ENCODE results near the gene SLCO4A1. TPM values are rescaled to one million over a fixed set of nuclear protein-coding genes. Genes with fewer than 3 reads are reported as not detected.

Gene SLCO4A1
- total and polyA plus RNA-seq, 12 donors = 1.5 to 52.7 (median 6.8) TPM

GRCh38 chr20:62710886-62711702 is 68.8 kb downstream of the SLCO4A1 start:
- 65 to 74% methylated on average over 23 of the region's 23 CpGs for WGBS, 2 donors
- Histone ChIP-seq H3K4me3 (no peak overlapping the region), H3K9me3 (no peaks in the 10 kb centered on the region), H3K36me3 (no peaks in the 10 kb centered on the region), H3K4me1 (peaks cover 0 to 22% (median 0%) of the 10 kb centered on the region in 9 donors), H3K27ac (no peak overlapping the region), H3K27me3 (peaks cover 33 to 63% (median 49%) of the 10 kb centered on the region in 7 donors)
- ATAC-seq (no peak), DNase-seq (peak in 1 of 2 donors; percentile 11)
- no peak for TF ChIP-seq CTCF (IDR thresholded peaks at IDR 0.05)
- intact Hi-C loops (cut with DNase I) = no loop called here

- peaks cover 33 to 59% (median 49%) of the 10 kb centered on the region in 7 donors for H3K27me3 ChIP-seq
- intact Hi-C loops (cut with DNase I) = no loop called here
- WGBS, 2 donors = 54 to 59% methylated on average over 23 of the region's 23 CpGs
- no peak for DNase-seq
- no peaks in the 10 kb centered on the region for H3K9me3 ChIP-seq
- TF ChIP-seq CTCF (IDR thresholded peaks at IDR 0.05) = no peak
- H3K4me3 ChIP-seq = no peak overlapping the region
- H3K27ac ChIP-seq = no peak overlapping the region
- no peaks in the 10 kb centered on the region for H3K36me3 ChIP-seq
- ATAC-seq = no peak
- H3K4me1 ChIP-seq = peaks cover 0 to 22% (median 0%) of the 10 kb centered on the region in 9 donors
Observed at GRCh38 chr20:62711703-62712101, 69.4 kb downstream of the SLCO4A1 start.

DNA sequence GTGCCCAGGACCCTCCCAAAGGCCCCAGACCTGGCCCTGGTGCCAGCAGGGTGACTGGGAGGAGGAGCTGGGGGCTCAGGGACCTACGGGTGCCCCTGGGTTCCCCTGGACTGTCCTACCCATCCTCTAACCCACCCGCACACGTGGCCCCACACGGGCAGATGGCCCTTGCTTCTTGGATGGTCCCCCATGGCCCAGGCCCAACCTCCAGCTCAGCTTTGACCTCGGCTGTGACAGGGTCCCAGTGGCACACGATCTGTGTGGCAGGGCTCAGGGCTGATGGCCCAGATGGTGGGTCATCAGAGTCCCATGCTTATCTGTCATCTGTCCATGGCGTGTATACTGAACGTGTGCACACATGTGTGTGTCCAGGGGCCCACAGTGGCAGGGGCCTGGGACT is 70.3 kb downstream of the SLCO4A1 start:
- TF ChIP-seq CTCF (IDR thresholded peaks at IDR 0.05) = no peak
- WGBS, 2 donors = 81 to 85% methylated on average over 8 of the region's 8 CpGs
- Histone ChIP-seq H3K4me1 (peaks cover 0 to 22% (median 0%) of the 10 kb centered on the region in 9 donors), H3K27me3 (peaks cover 31 to 56% (median 41%) of the 10 kb centered on the region in 7 donors), H3K9me3 (no peaks in the 10 kb centered on the region), H3K4me3 (no peak overlapping the region), H3K27ac (no peak overlapping the region), H3K36me3 (no peaks in the 10 kb centered on the region)
- intact Hi-C loops (cut with DNase I) = no loop called here
- DNase-seq (peak in 1 of 2 donors; percentile 7), ATAC-seq (peak in 1 of 8 donors; percentile 16)

DNA sequence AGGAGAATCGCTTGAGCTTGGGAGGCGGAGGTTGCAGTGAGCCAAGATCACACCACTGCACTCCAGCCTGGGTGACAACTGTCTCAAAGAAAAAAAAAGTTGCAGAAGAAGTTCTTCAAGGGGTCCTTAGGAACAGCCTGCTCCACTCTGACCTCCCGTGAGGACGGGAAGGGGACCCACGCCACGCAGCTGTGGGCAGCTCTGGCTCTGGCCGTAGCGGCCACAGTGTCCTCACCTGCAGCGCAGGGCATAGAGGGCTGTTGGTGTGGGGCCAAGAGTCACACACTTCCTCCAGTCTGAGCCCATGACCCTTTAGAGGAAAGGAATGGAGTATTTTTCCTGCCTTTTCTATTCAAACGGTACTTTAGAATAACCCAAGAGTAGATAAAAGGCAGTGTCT is 71.7 kb downstream of the SLCO4A1 start:
- ATAC-seq (no peak), DNase-seq (peak in 1 of 2 donors; percentile 5)
- Histone ChIP-seq H3K4me1 (peaks cover 0 to 13% (median 0%) of the 10 kb centered on the region in 9 donors), H3K27me3 (peaks cover 18 to 51% (median 35%) of the 10 kb centered on the region in 7 donors), H3K27ac (no peak overlapping the region), H3K4me3 (no peak overlapping the region), H3K36me3 (no peaks in the 10 kb centered on the region), H3K9me3 (no peaks in the 10 kb centered on the region)
- WGBS, 2 donors = 89 to 94% methylated on average over 10 of the region's 10 CpGs
- TF ChIP-seq CTCF (IDR thresholded peaks at IDR 0.05) = no peak
- intact Hi-C loops (cut with DNase I) = no loop called here
